Pancreas (tissue), 10 donors: ENCODE measurements around the gene MRPL19. TPM values are rescaled to one million over a fixed set of nuclear protein-coding genes. Genes with fewer than 3 reads are reported as not detected.

ENCODE experiments used
- ATAC-seq, 4 donors: fragments of 200-7000 bp; cut with Tn5 transposase; one replicate each; pipeline versions ENCODE4 v1.8.0 to v1.9.1; 2020; ENCODE audit warnings: mild to moderate bottlenecking in 4 of 4, moderate library complexity in 4 of 4
- DNase-seq, 6 donors: peaks; one replicate each; pipeline ENCODE4 v3.0.0-alpha.2; 2020
- FAIRE-seq: peaks from 2 replicates; lab custom pipeline; 2012; peaks lifted over from hg19 to GRCh38; lab: Jason Lieb, UNC
- H3K27ac ChIP-seq, 4 donors: fragments of 200-600 bp; sonication (generic); 1 replicate in 3 of 4; 2 replicates in 1 of 4; pipeline versions ENCODE4 v1.5.0 to v1.8.0; 2020
- H3K27me3 ChIP-seq, 4 donors: fragments of 200-600 bp; one replicate each; pipeline ENCODE4 v1.8.0; 2021
- H3K36me3 ChIP-seq, 3 donors: fragments of 200-600 bp; sonication (generic) in 1 of 3; one replicate each; pipeline versions ENCODE4 v1.5.0 to v1.8.0; 2020 to 2021
- H3K4me1 ChIP-seq, 3 donors: fragments of 200-600 bp; one replicate each; pipeline ENCODE4 v1.8.0; 2021
- H3K4me3 ChIP-seq, 4 donors: fragments of 200-600 bp; sonication (generic) in 2 of 4; one replicate each; pipeline versions ENCODE4 v1.5.0 to v1.8.0; 2020 to 2021
- H3K9me3 ChIP-seq, 4 donors: fragments of 200-600 bp; one replicate each; pipeline ENCODE4 v1.8.0; 2021
- CTCF ChIP-seq, 4 donors: fragments of 200-600 bp; sonication (generic) in 3 of 4; IDR thresholded peaks; one replicate each; pipeline versions ENCODE4 v1.5.0 to v1.8.0; 2021; ENCODE audit warnings: antibody characterized with exemption in 4 of 4
- WGBS, 2 donors: extraction: QIAGEN DNeasy Blood & Tissue Kit; methylation state at CpG; one replicate each; pipeline ENCODE4 v1.1.7; 2013; 5-methylcytosine and 5-hydroxymethylcytosine counted together
- intact Hi-C, 3 donors: fragments of 100-400 bp; cut with DNase I; formaldehyde crosslinking; loops; one replicate each; pipeline versions ENCODE4 v1.11.1 to v1.14.2; 2022
- polyA plus RNA-seq, 2 donors: library from polyadenylated mRNA; stranded (reverse); fragments of 200-250 nt; gene quantifications; one replicate each; pipeline ENCODE4 v1.2.3, GENCODE V29; 2013
- total RNA-seq, 6 donors: library from RNA; stranded (reverse); fragmentation: NEBNext Ultra II Directional in 4 of 6; extraction: Animal tissue kit (Norgen Biotek cat#: 25700) in 4 of 6; gene quantifications; one replicate each; pipeline versions ENCODE4 v1.2.1 to v1.2.4, GENCODE V29; 2021 to 2023
- donor health status: healthy with polysubstance abuse.
- donor health status: DM: no; HTN: no; CAD: no; lungs with moderate emphysema.
- donor health status: DM: no; HTN: no; CAD: no.
- donor health status: control.
- donor health status: control.
- donor health status: Bipolar disorder and iron deficiency.
- donor health status: DM: yes; HTN: yes; CAD: no.
- donor health status: DM: no; HTN: no; CAD: no.
- donor health status: DM: no; HTN: no; CAD: no.
- donor health status: DM: yes; HTN: yes; CAD: no.

The MRPL19 gene
- total and polyA plus RNA-seq, 8 donors = 7.5 to 28.5 (median 18.8) TPM

GRCh38 chr2:75600461-75601011 lies 46.0 kb upstream of the MRPL19 start:
- Histone ChIP-seq H3K27me3 (no peaks in the 10 kb centered on the region), H3K4me3 (no peak overlapping the region), H3K36me3 (no peaks in the 10 kb centered on the region), H3K4me1 (peaks cover 0 to 3% (median 0%) of the 10 kb centered on the region in 3 donors), H3K9me3 (no peaks in the 10 kb centered on the region), H3K27ac (no peak overlapping the region)
- 47 to 49% methylated on average over 4 of the region's 4 CpGs for WGBS, 2 donors
- ATAC-seq (peak; percentile 28 to 61 (median 53)), FAIRE-seq (no peak), DNase-seq (no peak)
- no peak for TF ChIP-seq CTCF (IDR thresholded peaks at IDR 0.05)
- intact Hi-C loops = no loop called here

DNA sequence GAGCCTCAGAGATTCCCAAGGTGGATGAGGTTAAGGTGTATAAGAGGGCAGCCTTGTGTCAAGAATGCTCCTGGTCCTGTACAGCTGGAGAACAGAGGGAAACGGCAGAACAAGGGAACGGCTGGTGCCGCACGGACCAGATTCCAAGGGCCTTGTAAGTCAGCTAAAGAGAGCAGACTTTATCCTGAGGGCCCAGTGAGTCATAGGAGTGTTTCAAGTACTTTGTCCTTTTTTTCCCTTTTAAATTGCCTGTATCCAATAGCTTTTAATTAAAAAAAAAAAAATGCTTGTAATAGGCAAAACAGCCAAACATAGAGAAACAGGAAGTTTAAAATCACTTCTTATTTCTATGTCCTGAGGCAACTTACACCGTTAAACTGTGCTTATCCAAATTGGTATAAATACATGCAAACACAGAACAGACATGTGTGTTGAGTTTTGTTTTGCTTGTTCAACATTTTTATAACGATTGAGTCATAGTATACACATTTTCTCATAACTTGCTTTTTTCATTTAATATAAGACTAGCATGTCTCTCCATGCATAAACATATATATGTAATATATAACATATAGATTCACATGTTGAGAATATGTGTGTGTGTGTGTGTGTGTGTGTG lies 43.8 kb upstream of the MRPL19 start:
- H3K27ac ChIP-seq = no peak overlapping the region
- H3K36me3 ChIP-seq = no peaks in the 10 kb centered on the region
- TF ChIP-seq CTCF (IDR thresholded peaks at IDR 0.05) = no peak
- H3K9me3 ChIP-seq = no peaks in the 10 kb centered on the region
- WGBS, 2 donors = 80 to 82% methylated on average over 6 of the region's 6 CpGs
- DNase-seq = no peak
- H3K4me1 ChIP-seq = peaks cover 0 to 9% (median 3%) of the 10 kb centered on the region in 3 donors
- no peaks in the 10 kb centered on the region for H3K27me3 ChIP-seq
- no peak overlapping the region for H3K4me3 ChIP-seq
- ATAC-seq = peak in 1 of 4 donors; percentile 36
- no peak for FAIRE-seq
- intact Hi-C loops = no loop called here

DNA sequence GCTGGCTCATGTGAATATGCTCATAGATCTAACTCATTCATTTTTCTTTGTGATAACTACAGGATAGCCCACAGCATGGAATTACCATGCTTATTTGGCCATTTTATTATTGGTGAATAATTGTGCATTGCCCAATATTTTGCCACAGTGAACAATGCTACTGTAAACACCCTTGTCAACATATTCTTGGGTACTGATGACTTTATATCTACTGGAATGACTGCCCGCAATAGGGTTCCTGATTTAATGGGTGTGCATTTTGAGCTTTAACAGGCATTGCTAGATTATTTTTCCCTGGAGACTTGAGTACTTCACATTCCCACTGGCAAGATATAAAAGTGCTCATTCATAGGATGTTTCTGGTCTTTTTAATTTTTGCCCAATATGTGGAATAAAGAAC lies 43.1 kb upstream of the MRPL19 start:
- intact Hi-C loops = no loop called here
- peaks cover 0 to 11% (median 3%) of the 10 kb centered on the region in 3 donors for H3K4me1 ChIP-seq
- H3K27ac ChIP-seq = no peak overlapping the region
- no peak overlapping the region for H3K4me3 ChIP-seq
- WGBS, 2 donors = 92 to 98% methylated on average over 1 of the region's 1 CpG
- FAIRE-seq (no peak), DNase-seq (no peak), ATAC-seq (no peak)
- no peaks in the 10 kb centered on the region for H3K27me3 ChIP-seq
- no peaks in the 10 kb centered on the region for H3K36me3 ChIP-seq
- no peak for TF ChIP-seq CTCF (IDR thresholded peaks at IDR 0.05)
- no peaks in the 10 kb centered on the region for H3K9me3 ChIP-seq

GRCh38 chr2:75604484-75604883 lies 42.1 kb upstream of the MRPL19 start:
- intact Hi-C loops = no loop called here
- no peak overlapping the region for H3K27ac ChIP-seq
- FAIRE-seq = no peak
- H3K4me3 ChIP-seq = no peak overlapping the region
- no peaks in the 10 kb centered on the region for H3K27me3 ChIP-seq
- H3K9me3 ChIP-seq = no peaks in the 10 kb centered on the region
- no peak for DNase-seq
- no peak for TF ChIP-seq CTCF (IDR thresholded peaks at IDR 0.05)
- peaks cover 0 to 16% (median 3%) of the 10 kb centered on the region in 3 donors for H3K4me1 ChIP-seq
- ATAC-seq = no peak
- H3K36me3 ChIP-seq = no peaks in the 10 kb centered on the region
- 66 to 73% methylated on average over 4 of the region's 4 CpGs for WGBS, 2 donors
